Neural crest cell (in vitro differentiated cells): ENCODE results near the gene FARP1. TPM values are rescaled to one million over a fixed set of nuclear protein-coding genes. Genes with fewer than 3 reads are reported as not detected.
"Not testable (repeated sequence)": the region's sequence is repeated elsewhere in the genome, so short reads cannot be mapped to it uniquely, and the experiment has no call there.

Experiments used
- DNase-seq: peaks from one replicate; pipeline ENCODE4 v3.0.0; 2021; ENCODE audit warnings: low read depth, mixed read lengths, low spot score
- H3K27ac Mint-ChIP-seq: one replicate; pipeline ENCODE4 v1.8.0; 2021; ENCODE audit warnings: mild to moderate bottlenecking, mixed read lengths; ENCODE audit not compliant: unreplicated experiment
- H3K27me3 Mint-ChIP-seq: 2 replicates; pipeline ENCODE4 v1.8.0; 2021; ENCODE audit warnings: low read depth, mild to moderate bottlenecking, mixed read lengths
- H3K36me3 Mint-ChIP-seq: 2 replicates; pipeline ENCODE4 v1.8.0; 2021; ENCODE audit warnings: low read depth, mild to moderate bottlenecking, mixed read lengths
- H3K4me1 Mint-ChIP-seq: 2 replicates; pipeline ENCODE4 v1.8.0; 2021; ENCODE audit warnings: mixed read lengths
- H3K4me3 Mint-ChIP-seq: one replicate; pipeline ENCODE4 v1.8.0; 2021; ENCODE audit warnings: mild to moderate bottlenecking, mixed read lengths
- H3K9me3 Mint-ChIP-seq: 2 replicates; pipeline ENCODE4 v1.8.0; 2021; ENCODE audit warnings: mixed read lengths
- CTCF ChIP-seq: fragments of 200-600 bp; sonication (generic); conservative IDR thresholded peaks from 2 replicates; pipeline ENCODE4 v1.5.0; 2021; ENCODE audit warnings: antibody characterized with exemption, mild to moderate bottlenecking
- total RNA-seq: library from RNA; stranded (reverse); gene quantifications from 2 replicates; pipeline ENCODE4 v1.2.1, GENCODE V29; 2021

FARP1 gene
- total RNA-seq, 1 donor from 2014 or later: 138 TPM

GRCh38 chr13:98366010-98366409 lies 223.1 kb downstream of the FARP1 start:
- DNase-seq: no peak
- H3K4me1 Mint-ChIP-seq: peaks cover 47% of the 10 kb centered on the region
- H3K27ac Mint-ChIP-seq: no peak overlapping the region
- no peaks in the 10 kb centered on the region for H3K9me3 Mint-ChIP-seq
- no peak overlapping the region for H3K4me3 Mint-ChIP-seq
- H3K27me3 Mint-ChIP-seq: no peaks in the 10 kb centered on the region
- peaks cover 22% of the 10 kb centered on the region for H3K36me3 Mint-ChIP-seq
- no peak for TF ChIP-seq CTCF

- no peak for TF ChIP-seq CTCF
- Mint-ChIP-seq H3K27ac (no peak overlapping the region), H3K36me3 (peaks cover 25% of the 10 kb centered on the region), H3K27me3 (no peaks in the 10 kb centered on the region), H3K9me3 (no peaks in the 10 kb centered on the region), H3K4me1 (peaks cover 50% of the 10 kb centered on the region), H3K4me3 (no peak overlapping the region)
- no peak for DNase-seq
Observed at GRCh38 chr13:98366443-98366842, 223.5 kb downstream of the FARP1 start.

- H3K27ac Mint-ChIP-seq: no peak overlapping the region
- H3K4me3 Mint-ChIP-seq: no peak overlapping the region
- H3K4me1 Mint-ChIP-seq: peaks cover 54% of the 10 kb centered on the region
- H3K36me3 Mint-ChIP-seq: peaks cover 29% of the 10 kb centered on the region
- DNase-seq: no peak
- no peaks in the 10 kb centered on the region for H3K9me3 Mint-ChIP-seq
- no peaks in the 10 kb centered on the region for H3K27me3 Mint-ChIP-seq
- TF ChIP-seq CTCF: no peak
Observed at GRCh38 chr13:98366959-98367358, 224.1 kb downstream of the FARP1 start.

- H3K4me3 Mint-ChIP-seq: no peak overlapping the region
- peaks cover 30% of the 10 kb centered on the region for H3K36me3 Mint-ChIP-seq
- peaks cover 58% of the 10 kb centered on the region for H3K4me1 Mint-ChIP-seq
- no peak for TF ChIP-seq CTCF
- no peaks in the 10 kb centered on the region for H3K27me3 Mint-ChIP-seq
- H3K27ac Mint-ChIP-seq: no peak overlapping the region
- DNase-seq: no peak
- H3K9me3 Mint-ChIP-seq: no peaks in the 10 kb centered on the region
Observed at GRCh38 chr13:98368019-98368418, 225.1 kb downstream of the FARP1 start.

GRCh38 chr13:98369520-98369919 lies 226.6 kb downstream of the FARP1 start:
- Mint-ChIP-seq H3K4me1 (peaks cover 51% of the 10 kb centered on the region), H3K36me3 (peaks cover 42% of the 10 kb centered on the region)
- not testable (repeated sequence) for H3K9me3 Mint-ChIP-seq, H3K4me3 Mint-ChIP-seq, H3K27ac Mint-ChIP-seq, H3K27me3 Mint-ChIP-seq, DNase-seq

- no peak for TF ChIP-seq CTCF
- Mint-ChIP-seq H3K4me3 (no peak overlapping the region), H3K27me3 (no peaks in the 10 kb centered on the region), H3K27ac (no peak overlapping the region), H3K36me3 (peaks cover 50% of the 10 kb centered on the region), H3K4me1 (peaks cover 44% of the 10 kb centered on the region), H3K9me3 (peaks cover 8% of the 10 kb centered on the region)
- no peak for DNase-seq
Observed at GRCh38 chr13:98370261-98370660, 227.4 kb downstream of the FARP1 start.
